Measurements from ENCODE around the gene GMPR. TPM values are rescaled to one million over a fixed set of nuclear protein-coding genes. Genes with fewer than 3 reads are reported as not detected.
"Not testable (repeated sequence)": the region's sequence is repeated elsewhere in the genome, so short reads cannot be mapped to it uniquely, and the experiment has no call there.

GMPR gene
- total RNA-seq, 2 donors from 2014 or later: 0.31 to 3.9 TPM

DNA sequence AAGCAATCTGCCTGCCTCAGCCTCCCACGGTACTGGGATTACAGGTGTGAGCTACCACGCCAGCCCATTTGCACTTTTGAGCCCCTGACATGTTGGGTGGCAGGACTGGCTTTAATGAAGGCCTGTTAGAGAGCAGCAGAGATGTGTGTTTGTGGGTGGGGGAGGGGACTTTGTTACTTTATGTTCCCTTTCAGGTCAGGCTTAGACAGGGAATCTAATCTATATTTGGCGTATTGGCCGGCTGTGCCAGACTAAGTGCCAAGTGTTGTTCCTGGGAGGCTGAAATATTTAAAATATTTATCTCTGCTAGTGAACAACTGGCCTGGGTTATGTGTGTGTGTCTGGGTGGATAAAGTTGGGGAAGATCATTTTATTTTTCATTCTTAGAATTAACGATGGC, 6.1 kb downstream of the GMPR start:
- ATAC-seq (no peak), DNase-seq (ENCODE audit: low spot score) (no peak)
- no peaks in the 10 kb centered on the region for H3K9me3 Mint-ChIP-seq
- no peak overlapping the region for H3K4me3 Mint-ChIP-seq
- no peak overlapping the region for H3K27ac Mint-ChIP-seq
- H3K4me1 Mint-ChIP-seq (ENCODE audit: low read depth in 2 of 2): peaks cover 0 to under 1% of the 10 kb centered on the region in 2 donors
- H3K36me3 Mint-ChIP-seq: no peaks in the 10 kb centered on the region
- H3K27me3 Mint-ChIP-seq: peaks cover 0 to 5% of the 10 kb centered on the region in 2 donors

DNA sequence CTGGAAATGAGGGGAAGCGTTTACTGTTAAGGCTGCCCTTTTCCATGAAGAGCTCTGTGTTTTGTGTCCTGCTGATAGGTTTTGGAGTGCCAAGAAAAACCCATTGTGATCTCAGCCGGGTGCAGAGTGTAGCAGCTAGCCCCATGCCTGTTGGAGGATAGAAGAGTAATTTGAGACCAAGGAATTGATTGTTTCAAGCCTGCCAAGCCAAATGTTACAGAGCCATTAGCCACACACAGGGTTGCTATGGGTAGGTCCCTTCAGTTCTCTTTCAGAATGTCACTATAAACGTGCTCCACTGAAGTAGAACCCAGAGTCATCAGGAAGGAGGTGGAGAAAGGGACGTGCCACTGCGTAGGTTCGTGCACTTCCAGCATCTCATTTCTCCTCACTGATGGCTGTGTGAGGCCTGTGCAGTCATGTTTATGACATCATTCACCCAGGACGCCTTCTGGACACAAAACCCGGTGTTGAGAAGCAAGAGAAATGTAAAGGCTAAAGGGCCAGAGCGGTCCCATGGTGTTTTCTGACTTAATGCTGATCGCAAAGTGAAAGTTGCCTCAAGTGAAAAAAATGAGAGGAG, 6.6 kb downstream of the GMPR start:
- ATAC-seq: no peak
- no peak overlapping the region for H3K4me3 Mint-ChIP-seq
- no peaks in the 10 kb centered on the region for H3K4me1 Mint-ChIP-seq (ENCODE audit: low read depth in 2 of 2)
- no peak overlapping the region for H3K27ac Mint-ChIP-seq
- DNase-seq (ENCODE audit: low spot score): no peak
- no peaks in the 10 kb centered on the region for H3K36me3 Mint-ChIP-seq
- peaks cover 0 to 5% of the 10 kb centered on the region in 2 donors for H3K27me3 Mint-ChIP-seq
- no peaks in the 10 kb centered on the region for H3K9me3 Mint-ChIP-seq

DNA sequence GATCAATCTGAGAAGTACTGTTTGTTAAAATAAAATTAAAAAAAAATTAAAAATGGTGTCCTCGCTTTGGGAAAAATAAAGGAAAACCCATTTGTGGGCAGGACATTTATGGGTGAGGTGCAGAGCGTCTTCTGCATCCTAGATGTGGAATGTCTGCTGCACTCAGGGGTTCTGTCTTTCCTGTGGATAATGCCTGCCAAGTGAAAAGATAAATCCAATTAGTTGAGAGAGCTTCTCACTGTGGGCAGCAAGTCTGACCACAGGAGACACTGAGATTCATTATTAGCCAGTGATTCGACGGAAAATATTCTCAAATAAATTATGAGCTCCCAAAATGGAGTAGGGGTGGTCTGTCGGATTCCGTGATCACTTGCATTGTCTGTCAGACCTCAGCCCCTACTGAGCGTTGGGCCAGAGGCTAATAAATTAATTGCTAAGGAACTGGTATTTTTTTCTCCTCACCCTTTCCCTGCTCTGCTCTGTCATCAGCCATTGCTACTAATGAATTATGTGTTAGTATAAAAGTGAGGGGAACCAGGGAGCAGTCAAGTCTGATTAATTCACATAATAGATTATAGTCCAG, 10.0 kb downstream of the GMPR start:
- no peak for DNase-seq (ENCODE audit: low spot score)
- H3K27ac Mint-ChIP-seq: no peak overlapping the region
- peaks cover 0 to 5% of the 10 kb centered on the region in 2 donors for H3K27me3 Mint-ChIP-seq
- H3K36me3 Mint-ChIP-seq: no peaks in the 10 kb centered on the region
- H3K4me3 Mint-ChIP-seq: no peak overlapping the region
- no peaks in the 10 kb centered on the region for H3K9me3 Mint-ChIP-seq
- H3K4me1 Mint-ChIP-seq (ENCODE audit: low read depth in 2 of 2): peaks cover 10 to 12% of the 10 kb centered on the region in 2 donors
- ATAC-seq: no peak

DNA sequence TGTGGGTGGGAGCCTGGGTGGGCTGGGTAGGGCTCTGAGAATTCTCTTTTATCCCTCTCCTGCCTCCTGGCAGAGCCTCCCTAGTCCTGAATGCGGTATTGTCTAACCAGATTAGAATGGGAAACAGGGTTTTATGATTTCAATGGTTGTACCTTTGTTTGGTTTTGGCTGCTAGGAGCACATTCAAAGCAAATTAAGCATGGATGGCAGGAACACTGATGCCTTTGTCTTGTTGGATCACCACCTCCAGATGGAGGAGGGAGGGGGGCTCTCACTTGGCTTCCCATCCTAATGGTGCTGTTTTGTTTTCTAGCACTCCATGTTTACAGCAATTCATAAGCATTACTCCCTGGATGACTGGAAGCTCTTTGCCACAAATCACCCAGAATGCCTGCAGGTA, 11.6 kb downstream of the GMPR start:
- ATAC-seq: no peak
- Mint-ChIP-seq H3K27ac (no peak overlapping the region), H3K36me3 (no peaks in the 10 kb centered on the region), H3K4me3 (no peak overlapping the region), H3K9me3 (no peaks in the 10 kb centered on the region), H3K4me1 (ENCODE audit: low read depth in 2 of 2) (peaks cover 11 to 15% of the 10 kb centered on the region in 2 donors), H3K27me3 (peaks cover 0 to 2% of the 10 kb centered on the region in 2 donors)
- DNase-seq (ENCODE audit: low spot score): no peak

DNA sequence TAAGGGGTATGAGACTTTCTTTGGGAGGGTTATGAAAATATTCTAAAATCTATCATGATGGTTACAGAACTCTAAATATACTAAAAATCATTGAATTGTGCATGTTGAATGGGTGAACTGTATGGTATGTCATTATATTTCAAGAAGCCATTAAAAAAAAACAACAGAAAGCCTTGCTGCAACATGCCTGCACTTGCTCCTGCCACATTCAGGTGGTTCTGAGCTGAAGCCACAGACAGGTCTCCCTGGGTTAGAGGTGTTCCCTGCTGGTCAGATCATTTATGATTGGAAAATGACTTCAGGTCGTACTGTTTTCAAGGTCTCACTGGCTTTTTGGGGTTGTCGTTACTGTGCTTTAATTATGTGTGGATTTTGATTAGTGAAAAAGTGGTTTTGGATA, 13.3 kb downstream of the GMPR start:
- DNase-seq (ENCODE audit: low spot score) (no peak), ATAC-seq (no peak)
- Mint-ChIP-seq H3K9me3 (no peaks in the 10 kb centered on the region), H3K27me3 (peaks cover 0 to 2% of the 10 kb centered on the region in 2 donors), H3K27ac (no peak overlapping the region), H3K4me3 (no peak overlapping the region), H3K4me1 (ENCODE audit: low read depth in 2 of 2) (peaks cover 11 to 15% of the 10 kb centered on the region in 2 donors), H3K36me3 (no peaks in the 10 kb centered on the region)

DNA sequence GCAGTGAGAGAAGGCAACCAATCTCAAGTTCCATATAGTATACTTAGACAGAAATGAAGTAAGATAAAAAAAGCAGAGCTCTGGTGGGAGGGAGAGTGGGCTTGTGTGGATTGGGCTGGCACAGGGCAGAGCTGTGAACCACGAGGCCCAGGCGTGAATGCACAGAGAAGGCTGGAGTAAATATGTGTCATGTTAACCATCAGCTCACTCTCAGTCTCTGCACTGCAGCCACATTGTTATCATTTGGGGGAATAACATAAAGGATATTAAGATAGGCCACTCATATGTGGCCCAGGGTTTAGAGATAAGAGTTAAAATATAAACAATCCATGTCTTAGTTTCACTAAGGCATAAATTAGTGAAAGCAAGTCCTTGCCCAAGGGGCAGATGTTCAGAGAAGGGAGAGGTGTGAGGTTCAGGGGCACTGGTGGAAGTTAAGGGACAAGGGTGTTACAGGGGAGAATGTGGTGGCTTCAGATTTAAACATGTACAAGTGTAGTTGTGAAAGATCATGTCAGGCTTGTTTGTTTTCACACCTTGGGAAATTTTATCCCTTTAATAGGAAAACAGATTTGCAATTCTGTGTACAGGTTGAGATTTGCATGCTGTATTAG, 14.4 kb downstream of the GMPR start:
- no peaks in the 10 kb centered on the region for H3K9me3 Mint-ChIP-seq
- no peaks in the 10 kb centered on the region for H3K36me3 Mint-ChIP-seq
- H3K27me3 Mint-ChIP-seq: peaks cover 0 to 2% of the 10 kb centered on the region in 2 donors
- H3K4me3 Mint-ChIP-seq: peak overlapping the region; percentile 21
- peak overlapping the region; percentile 4 for H3K27ac Mint-ChIP-seq
- H3K4me1 Mint-ChIP-seq (ENCODE audit: low read depth in 2 of 2): peaks cover 11 to 15% of the 10 kb centered on the region in 2 donors
- ATAC-seq (peak; percentile 86 to 89), DNase-seq (ENCODE audit: low spot score) (no peak)

DNA sequence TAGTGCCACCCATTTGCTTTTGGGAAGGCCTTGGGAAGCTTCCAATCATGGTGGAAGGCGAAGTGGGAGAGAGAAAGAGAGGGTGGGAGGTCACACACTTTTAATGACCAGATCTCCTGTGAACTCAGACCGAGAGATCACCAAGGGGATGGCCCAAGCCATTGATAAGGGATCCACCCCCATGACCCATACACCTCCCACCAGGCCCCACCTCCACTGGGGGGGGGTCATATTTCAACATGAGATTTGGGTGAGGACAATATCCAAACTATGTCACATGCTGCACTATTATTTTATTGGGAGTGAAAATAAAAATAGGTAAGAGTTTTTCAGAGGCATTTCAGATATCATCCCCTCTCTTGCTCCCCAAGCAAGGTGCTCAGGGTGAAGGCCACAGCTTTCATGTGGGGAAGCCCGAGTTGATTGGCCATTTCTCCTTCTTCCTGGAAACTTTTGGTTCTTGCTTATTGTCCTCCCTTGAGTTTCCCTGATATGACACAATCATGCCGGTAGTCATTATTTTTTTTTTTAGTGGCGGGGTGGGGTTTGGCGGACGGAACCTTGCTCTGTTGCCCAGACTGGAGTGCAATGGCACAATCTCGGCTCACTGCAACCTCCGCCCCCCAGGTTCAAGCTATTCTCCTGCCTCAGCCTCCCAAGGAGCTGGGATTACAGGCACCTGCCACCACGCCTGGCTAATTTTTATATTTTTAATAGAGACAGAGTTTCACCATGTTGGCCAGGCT, 15.2 kb downstream of the GMPR start:
- no peak for DNase-seq (ENCODE audit: low spot score)
- H3K4me1 Mint-ChIP-seq (ENCODE audit: low read depth in 2 of 2): peaks cover 11 to 15% of the 10 kb centered on the region in 2 donors
- H3K27ac Mint-ChIP-seq: peak overlapping the region in 1 of 2 donors; percentile 4
- ATAC-seq: no peak
- no peaks in the 10 kb centered on the region for H3K36me3 Mint-ChIP-seq
- peaks cover 0 to 8% of the 10 kb centered on the region in 2 donors for H3K27me3 Mint-ChIP-seq
- H3K9me3 Mint-ChIP-seq: no peaks in the 10 kb centered on the region
- H3K4me3 Mint-ChIP-seq: no peak overlapping the region

DNA sequence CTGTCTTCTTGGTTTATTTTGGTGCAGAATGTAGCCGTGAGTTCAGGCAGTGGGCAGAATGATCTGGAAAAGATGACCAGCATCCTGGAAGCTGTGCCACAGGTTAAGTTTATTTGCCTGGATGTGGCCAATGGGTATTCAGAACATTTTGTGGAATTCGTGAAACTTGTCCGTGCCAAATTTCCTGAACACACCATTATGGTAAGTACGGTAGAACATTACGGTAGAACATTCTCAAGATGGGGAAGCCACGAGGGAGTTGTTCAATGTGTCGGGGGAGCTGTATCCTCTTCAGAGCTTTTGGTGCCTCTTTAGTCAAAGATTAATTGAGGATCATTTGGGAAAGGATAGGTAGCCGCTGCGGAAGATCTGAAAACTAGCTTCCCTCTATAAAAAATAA, 16.1 kb downstream of the GMPR start:
- no peaks in the 10 kb centered on the region for H3K36me3 Mint-ChIP-seq
- DNase-seq (ENCODE audit: low spot score): no peak
- H3K4me1 Mint-ChIP-seq (ENCODE audit: low read depth in 2 of 2): peaks cover 11 to 15% of the 10 kb centered on the region in 2 donors
- H3K9me3 Mint-ChIP-seq: no peaks in the 10 kb centered on the region
- ATAC-seq: no peak
- peaks cover 0 to 8% of the 10 kb centered on the region in 2 donors for H3K27me3 Mint-ChIP-seq
- no peak overlapping the region for H3K27ac Mint-ChIP-seq
- H3K4me3 Mint-ChIP-seq: no peak overlapping the region

DNA sequence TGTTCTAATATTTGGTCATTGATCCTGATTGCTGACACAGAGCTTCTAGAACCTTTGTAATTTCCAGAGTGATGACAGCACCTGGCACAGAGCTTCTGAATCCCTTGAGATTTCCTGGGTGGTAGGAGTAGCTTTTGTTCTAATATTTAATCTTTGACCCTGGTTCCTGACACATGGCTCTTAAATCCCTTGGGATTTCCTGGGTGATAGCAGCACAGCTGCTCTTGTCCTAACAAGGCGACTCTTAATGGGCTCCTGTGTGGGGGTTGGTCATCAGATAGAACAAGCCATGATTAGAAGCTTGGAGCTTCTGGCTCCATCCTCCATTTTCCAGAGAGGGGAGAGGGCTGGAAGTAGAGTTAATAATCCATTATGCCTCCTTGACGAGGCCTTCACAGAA, 18.4 kb downstream of the GMPR start:
- H3K4me3 Mint-ChIP-seq: no peak overlapping the region
- DNase-seq (ENCODE audit: low spot score) (no peak), ATAC-seq (no peak)
- H3K4me1 Mint-ChIP-seq (ENCODE audit: low read depth in 2 of 2): peaks cover 11 to 15% of the 10 kb centered on the region in 2 donors
- H3K9me3 Mint-ChIP-seq: no peaks in the 10 kb centered on the region
- H3K27me3 Mint-ChIP-seq: peaks cover 0 to 8% of the 10 kb centered on the region in 2 donors
- H3K36me3 Mint-ChIP-seq: no peaks in the 10 kb centered on the region
- no peak overlapping the region for H3K27ac Mint-ChIP-seq

DNA sequence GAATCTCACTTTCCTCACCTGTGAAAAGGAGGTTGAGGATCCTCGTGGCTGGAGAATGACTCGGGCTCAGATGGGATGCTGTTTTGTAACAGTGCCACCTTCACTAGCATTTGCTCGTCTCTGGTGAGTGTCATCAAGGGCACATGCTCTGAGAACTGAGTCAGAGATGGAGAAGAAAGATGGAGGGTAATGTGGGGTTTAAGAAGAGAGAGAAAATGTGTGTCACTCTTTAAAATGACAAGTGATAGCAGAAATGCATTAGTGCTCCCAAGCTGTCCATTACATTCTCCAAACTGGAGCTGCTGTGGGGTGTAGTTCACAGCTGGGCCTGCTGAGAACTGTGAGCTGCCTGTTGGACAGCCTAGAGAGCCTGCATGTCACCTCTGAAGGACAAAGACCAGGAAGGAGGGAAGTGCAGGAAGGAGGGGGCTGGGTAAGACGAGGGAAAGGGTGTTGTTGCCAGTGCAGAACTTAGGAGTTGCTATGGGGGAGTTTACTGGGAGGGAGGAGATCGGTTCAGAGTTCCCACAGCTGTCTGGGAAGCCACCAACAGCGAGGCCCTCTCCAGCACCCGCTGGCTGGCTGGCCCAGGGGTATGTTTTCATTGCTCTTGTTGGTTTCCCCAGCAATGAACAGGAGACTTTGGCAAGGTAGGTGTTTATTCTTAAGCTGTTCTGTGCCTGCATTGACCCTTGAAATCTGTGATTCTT, 19.8 kb downstream of the GMPR start:
- DNase-seq (ENCODE audit: low spot score): no peak

DNA sequence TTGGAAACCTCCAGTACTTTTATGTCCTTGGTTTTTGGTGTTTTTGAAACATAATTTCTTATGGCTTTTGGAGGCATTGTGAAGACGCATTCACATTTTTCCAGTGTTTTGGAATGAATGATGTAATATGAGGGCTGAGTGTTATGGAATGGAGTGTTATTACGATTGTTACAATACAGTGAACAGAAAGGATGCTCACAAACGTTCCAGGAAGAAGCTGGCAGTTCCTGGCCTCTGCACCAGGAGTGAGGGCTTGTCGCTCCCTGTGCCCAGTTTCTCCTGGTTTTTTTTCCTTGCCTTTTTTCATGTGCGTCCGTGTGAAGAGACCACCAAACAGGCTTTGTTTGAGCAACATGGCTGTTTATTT, 20.3 kb downstream of the GMPR start:
- Mint-ChIP-seq H3K27ac (no peak overlapping the region), H3K9me3 (no peaks in the 10 kb centered on the region), H3K4me1 (ENCODE audit: low read depth in 2 of 2) (peaks cover 0 to under 1% of the 10 kb centered on the region in 2 donors), H3K36me3 (no peaks in the 10 kb centered on the region), H3K4me3 (no peak overlapping the region), H3K27me3 (peaks cover 0 to 15% of the 10 kb centered on the region in 2 donors)
- ATAC-seq (no peak), DNase-seq (ENCODE audit: low spot score) (no peak)

More for the DNA sequence above, 19.8 kb downstream of the GMPR start:
- Mint-ChIP-seq H3K9me3 (no peaks in the 10 kb centered on the region), H3K27ac (no peak overlapping the region), H3K4me1 (ENCODE audit: low read depth in 2 of 2) (peaks cover 3 to 6% of the 10 kb centered on the region in 2 donors), H3K4me3 (no peak overlapping the region), H3K36me3 (no peaks in the 10 kb centered on the region), H3K27me3 (peaks cover 0 to 10% of the 10 kb centered on the region in 2 donors)
- ATAC-seq: peak in 1 of 2 donors; percentile 41

DNA sequence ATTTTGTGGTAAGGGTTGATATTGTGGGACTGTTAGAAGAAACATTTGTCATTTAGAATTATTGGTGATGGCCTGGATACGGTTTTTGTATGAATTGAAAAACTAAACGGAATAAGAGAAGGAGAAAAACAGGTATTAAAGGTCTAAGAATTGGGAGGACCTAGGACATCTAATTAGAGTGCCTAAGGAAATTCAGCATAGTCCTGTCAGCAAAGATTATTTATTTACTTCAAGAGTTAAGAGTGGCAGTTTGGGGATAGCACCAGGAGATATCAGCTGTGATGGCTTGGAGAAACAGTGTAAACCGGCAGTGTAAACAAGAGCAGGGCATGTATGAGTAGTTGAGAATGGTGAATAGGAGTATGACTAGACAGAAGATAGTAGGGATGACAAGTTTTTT, 21.2 kb downstream of the GMPR start:
- H3K4me3 Mint-ChIP-seq; H3K9me3 Mint-ChIP-seq; H3K27ac Mint-ChIP-seq; DNase-seq (ENCODE audit: low spot score); ATAC-seq; H3K4me1 Mint-ChIP-seq (ENCODE audit: low read depth in 2 of 2); H3K36me3 Mint-ChIP-seq: not testable (repeated sequence)
- H3K27me3 Mint-ChIP-seq: peaks cover 0 to 20% of the 10 kb centered on the region in 2 donors

DNA sequence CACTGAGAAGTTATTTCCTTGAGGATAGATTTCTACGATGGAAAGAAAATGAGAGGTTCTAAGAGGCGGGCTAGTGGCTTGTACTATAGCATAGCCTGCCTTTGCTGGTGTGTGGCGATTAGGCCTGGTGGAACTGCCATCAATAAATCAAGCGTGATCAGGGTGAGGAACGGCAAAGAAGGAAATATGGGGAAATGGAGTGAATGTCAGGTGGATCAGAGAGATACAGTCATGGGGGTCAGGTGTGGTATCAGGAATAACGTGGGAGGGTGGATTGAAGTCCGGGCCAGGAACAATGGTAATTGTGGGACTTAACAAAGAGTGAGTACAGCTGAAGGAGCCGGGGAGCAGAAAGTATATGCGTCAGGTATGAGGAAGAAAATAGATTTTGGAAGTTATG, 22.2 kb downstream of the GMPR start:
- not testable (repeated sequence) for H3K9me3 Mint-ChIP-seq; H3K4me3 Mint-ChIP-seq; DNase-seq (ENCODE audit: low spot score); ATAC-seq; H3K27ac Mint-ChIP-seq; H3K4me1 Mint-ChIP-seq (ENCODE audit: low read depth in 2 of 2); H3K36me3 Mint-ChIP-seq
- peaks cover 0 to 20% of the 10 kb centered on the region in 2 donors for H3K27me3 Mint-ChIP-seq
